NCI-H69 (cell line): Measurements from ENCODE around the gene SIGLEC12.
"Not testable (repeated sequence)": the region's sequence is repeated elsewhere in the genome, so short reads cannot be mapped to it uniquely, and the experiment has no call there.

Experiments used
- DNase-seq: peaks from one replicate; lab custom pipeline; 2025; lab: John Stamatoyannopoulos, UW

The SIGLEC12 gene

DNA sequence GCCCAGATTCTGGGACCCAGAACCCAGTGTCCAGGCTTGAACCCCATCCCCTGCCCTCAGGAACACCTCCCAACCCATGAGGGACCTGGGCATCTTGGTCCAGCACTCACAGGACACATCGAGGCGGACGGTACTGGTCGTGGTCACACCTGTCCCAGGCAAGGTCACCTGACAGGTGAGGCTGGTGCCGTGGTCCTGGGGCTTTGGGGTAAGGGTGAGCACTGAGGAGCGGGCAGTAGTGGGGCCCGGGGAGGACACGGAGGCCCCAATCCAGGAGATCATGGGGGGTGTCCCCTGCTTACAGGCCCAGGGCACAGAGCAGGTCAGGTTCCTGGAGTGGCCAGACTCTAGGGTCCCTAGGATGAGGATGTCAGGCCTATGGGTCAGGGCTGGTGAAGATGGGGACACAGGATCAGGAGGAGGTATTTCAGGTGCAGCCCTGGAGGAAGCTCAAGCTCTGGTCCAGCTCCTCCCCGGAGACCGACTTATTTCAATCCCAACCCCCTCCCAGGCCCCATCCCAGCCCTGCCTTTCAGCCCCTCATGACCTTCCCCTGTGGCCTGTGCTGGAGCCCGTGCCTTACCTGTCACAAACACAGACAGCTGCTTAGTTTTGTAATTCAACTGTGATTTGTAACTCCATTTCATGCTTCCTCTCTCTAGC is 44.1 kb downstream of the SIGLEC12 start:
- no peak for DNase-seq

DNA sequence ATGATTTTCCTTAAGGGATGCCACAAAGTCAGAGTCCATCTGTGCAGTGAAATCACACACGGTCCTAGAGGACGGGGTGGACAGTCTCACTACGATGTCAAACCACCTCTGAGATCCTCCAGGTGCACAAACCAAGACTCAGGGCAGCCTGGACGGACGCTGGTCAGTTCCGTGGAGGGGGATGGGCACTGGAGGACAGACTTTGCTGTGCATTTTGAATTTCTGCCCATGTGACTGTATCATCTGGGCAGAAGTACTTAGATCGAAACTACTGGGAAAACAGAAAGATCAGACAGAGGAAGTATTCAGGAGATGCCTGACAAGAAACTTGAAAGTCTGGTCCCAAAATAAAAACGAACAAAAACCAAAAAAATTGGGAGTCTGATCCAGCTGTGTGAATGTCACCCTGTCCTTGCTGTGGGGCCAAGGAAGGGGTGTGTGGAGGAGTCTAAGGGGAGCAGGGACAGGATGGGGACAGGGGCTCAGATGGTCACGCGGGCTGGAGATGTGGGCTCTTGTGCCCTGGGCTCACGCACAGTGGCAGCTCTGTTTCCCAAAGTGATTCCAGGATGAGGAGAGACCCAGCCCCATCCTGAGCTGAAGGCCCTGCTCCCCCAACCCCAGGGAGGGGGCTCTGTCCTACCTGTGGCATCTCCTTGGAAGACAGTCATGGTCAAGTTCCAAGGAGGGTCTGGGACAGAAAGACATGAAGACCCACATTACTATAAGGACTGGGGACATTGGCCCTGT is 44.9 kb downstream of the SIGLEC12 start:
- DNase-seq, result no peak

DNA sequence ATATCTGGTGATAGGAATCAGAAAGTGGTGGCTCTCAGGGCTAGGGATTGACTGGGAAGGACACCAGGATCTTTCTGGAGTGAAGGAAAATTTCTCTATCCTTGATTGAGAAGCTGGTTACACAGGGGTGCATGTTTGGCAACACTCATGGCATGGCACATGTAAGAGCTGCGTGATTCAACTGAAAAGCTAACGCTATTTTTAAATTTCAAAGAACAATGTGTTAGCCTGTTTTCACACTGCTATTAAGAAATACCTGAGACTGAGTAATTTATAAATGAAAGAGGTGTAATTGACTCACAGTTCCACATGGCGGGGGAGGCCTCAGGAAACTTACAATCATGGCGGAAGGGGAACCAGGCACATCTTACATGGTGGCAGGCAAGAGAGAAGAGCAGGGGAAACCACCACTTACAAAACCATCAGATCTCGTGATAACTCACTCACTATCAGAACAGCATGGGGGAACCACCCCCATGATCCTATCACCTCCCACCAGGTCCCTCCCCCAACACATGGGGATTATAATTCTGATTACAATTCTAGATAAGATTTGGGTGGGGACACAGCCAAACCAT is 50.8 kb downstream of the SIGLEC12 start:
- DNase-seq, result no peak

DNA sequence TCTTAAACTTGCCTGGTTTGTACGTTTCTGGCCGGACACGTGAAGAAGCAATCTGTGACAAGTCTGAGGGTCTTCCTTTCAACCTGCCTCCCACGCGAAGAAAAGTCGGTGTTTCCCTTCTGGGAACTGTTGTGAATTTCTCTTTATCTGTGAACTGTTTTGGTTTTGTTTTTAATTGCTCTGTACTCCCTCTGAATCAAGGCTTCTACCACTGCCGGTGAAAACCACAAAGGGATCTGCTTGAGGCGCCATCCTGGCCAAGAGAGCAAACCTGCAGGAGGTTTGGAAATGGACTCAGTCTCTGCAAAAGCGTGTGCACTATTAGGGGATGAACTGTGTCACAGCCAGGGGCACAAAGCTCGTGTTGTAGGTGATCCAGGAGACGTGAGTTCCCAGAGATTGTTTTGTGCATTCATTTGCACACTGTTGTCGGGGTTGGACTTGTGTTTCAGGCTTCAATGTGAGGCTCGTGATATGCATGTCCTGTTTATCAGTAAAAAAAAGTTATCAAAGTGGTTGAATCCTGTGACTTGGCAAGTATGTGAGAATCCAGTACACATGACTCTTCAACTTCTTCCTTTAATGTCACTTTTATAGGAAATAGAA is 53.1 kb downstream of the SIGLEC12 start:
- DNase-seq, result no peak

DNA sequence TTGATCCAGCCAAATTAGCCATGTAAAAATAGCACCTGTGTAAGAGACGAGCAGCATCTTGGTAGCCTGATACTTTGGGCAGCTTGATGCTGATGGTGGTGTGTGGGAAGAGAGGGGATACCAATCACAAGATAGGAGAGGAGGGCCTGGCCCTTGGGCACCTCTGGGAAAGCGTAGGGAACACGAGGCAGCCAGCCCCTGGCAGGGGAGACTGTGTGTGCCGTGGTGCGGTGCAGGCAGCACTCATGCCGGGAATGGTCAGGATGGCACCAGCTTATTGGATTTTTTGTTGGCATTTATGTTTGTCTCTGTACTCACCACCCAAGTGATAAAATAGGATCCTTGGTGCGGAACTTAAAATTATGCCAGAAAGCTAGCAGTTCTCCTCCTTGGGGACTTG is 53.6 kb downstream of the SIGLEC12 start:
- DNase-seq, result no peak

DNA sequence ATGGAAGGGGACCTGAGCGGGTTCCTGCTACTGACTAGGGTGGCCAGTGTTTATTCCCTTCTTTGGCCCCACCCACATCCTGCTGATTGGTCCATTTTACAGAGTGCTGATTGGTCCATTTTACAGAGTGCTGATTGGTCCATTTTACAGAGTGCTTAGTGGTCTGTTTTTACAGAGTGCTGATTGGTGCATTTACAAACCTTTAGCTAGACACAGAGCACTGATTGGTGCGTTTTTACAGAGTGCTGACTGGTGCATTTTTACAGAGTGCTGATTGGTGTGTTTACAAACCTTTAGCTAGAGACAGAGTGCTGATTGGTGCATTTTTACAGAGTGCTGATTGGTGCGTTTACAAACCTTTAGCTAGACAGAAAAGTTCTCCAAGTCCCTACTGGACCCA is 54.1 kb downstream of the SIGLEC12 start:
- DNase-seq, result not testable (repeated sequence)

DNA sequence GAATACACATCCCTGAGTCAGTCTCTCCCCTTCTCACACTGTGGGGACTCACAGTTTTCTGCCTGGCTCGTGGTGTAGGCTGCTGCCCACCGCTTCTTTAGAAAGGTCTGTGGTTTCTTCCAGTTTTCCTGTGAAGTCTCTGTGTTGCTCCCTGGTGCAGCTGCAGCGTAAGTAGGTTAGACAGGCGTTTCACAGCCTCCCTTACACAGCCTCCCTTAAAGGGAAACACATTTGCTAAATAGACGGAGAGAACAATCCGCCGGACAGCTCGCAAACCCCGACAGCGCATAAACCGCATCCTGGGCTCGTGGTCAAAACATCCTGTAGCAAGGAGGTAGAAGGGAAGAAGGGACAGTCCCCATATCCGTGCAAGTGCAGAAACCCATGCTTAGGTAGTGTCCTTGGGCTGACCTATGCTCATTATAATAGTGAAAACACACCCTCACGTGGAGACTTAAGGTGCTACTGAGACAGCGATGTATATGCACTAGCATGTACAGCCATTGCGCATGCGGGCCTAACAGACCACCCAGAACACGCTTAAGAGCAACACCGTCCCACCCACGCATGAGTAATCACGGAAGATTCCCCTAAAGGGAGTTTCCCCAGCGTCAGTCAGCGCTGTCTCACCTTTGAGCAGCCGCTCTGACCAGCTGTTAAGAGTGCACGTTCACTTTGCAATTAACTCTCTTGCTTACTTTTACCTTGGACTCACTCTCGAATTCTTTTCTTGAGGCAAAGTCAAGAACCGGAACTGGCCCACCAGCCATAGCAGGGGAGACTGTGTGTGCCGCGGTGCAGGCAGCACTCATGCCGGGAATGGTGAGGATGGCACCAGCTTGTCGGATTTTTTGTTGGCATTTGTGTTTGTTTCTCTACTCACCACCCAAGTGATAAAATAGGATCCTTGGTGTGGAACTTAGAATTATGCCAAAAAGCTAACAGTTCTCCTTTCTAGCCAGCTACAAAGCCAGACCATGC is 59.9 kb downstream of the SIGLEC12 start:
- DNase-seq, result no peak
